OCI-LY1 (cell line): Measurements from ENCODE around the gene WIF1.

Experiments
- H2AFZ ChIP-seq: fragments of 200-600 bp; sonication (generic), shearing (Covaris generic); 2 replicates; pipeline ENCODE4 v1.6.0; 2014; ENCODE audit warnings: antibody characterized with exemption, mild to moderate bottlenecking, low read length
- H3F3A ChIP-seq: fragments of 200-600 bp; sonication (generic), shearing (Covaris generic); 2 replicates; pipeline ENCODE4 v1.6.0; 2014; ENCODE audit warnings: mild to moderate bottlenecking, antibody characterized with exemption, low read length, moderate library complexity; ENCODE audit not compliant: insufficient read depth
- H3K27ac ChIP-seq: fragments of 200-600 bp; sonication (generic); 2 replicates; pipeline ENCODE4 v1.5.1; 2014; ENCODE audit warnings: low read length, mixed run types, mild to moderate bottlenecking, low read depth; ENCODE audit not compliant: poor library complexity, severe bottlenecking
- H3K27me3 ChIP-seq: fragments of 200-600 bp; sonication (generic); 2 replicates; pipeline ENCODE4 v1.6.0; 2014; ENCODE audit warnings: antibody characterized with exemption, mild to moderate bottlenecking, low read length, moderate library complexity; ENCODE audit not compliant: insufficient read depth
- H3K36me3 ChIP-seq: fragments of 200-600 bp; sonication (generic); 2 replicates; pipeline ENCODE4 v1.6.1; 2014; ENCODE audit warnings: mild to moderate bottlenecking, antibody characterized with exemption, low read length, moderate library complexity, mixed read lengths; ENCODE audit not compliant: insufficient read depth
- H3K4me1 ChIP-seq: fragments of 200-600 bp; sonication (generic); 2 replicates; pipeline ENCODE4 v1.5.1; 2014; ENCODE audit warnings: mild to moderate bottlenecking, low read length, moderate library complexity; ENCODE audit not compliant: insufficient read depth, severe bottlenecking
- H3K4me2 ChIP-seq: fragments of 200-600 bp; sonication (generic), shearing (Covaris generic); 2 replicates; pipeline ENCODE4 v1.6.1; 2014; ENCODE audit warnings: low read length
- H3K4me3 ChIP-seq: fragments of 200-600 bp; sonication (generic); 2 replicates; pipeline ENCODE4 v1.5.1; 2014; ENCODE audit warnings: low read length, low read depth, mild to moderate bottlenecking, mixed read lengths; ENCODE audit not compliant: poor library complexity, severe bottlenecking
- H3K79me2 ChIP-seq: fragments of 200-600 bp; shearing (Covaris generic); 2 replicates; pipeline ENCODE4 v1.6.1; 2016; ENCODE audit warnings: mixed run types, low read length, mixed read lengths; ENCODE audit not compliant: insufficient read depth
- H3K9ac ChIP-seq: fragments of 200-600 bp; sonication (generic), shearing (Covaris generic); 2 replicates; pipeline ENCODE4 v1.6.1; 2014; ENCODE audit warnings: mild to moderate bottlenecking, low read length, mixed read lengths
- H3K9me2 ChIP-seq: fragments of 200-600 bp; sonication (generic), shearing (Covaris generic); 2 replicates; pipeline ENCODE4 v1.6.1; 2014; ENCODE audit warnings: low read depth, mild to moderate bottlenecking, low read length, mixed read lengths
- H3K9me3 ChIP-seq: fragments of 200-600 bp; shearing (Covaris generic); 2 replicates; pipeline ENCODE4 v1.6.1; 2014; ENCODE audit warnings: low read length, mixed read lengths
- H4K20me1 ChIP-seq: fragments of 200-600 bp; sonication (generic), shearing (Covaris generic); 2 replicates; pipeline ENCODE4 v1.6.0; 2016; ENCODE audit warnings: mild to moderate bottlenecking, low read length; ENCODE audit not compliant: insufficient read depth
- CTCF ChIP-seq: fragments of 200-600 bp; sonication (generic), shearing (Covaris generic); IDR thresholded peaks from 2 replicates; pipeline ENCODE4 v1.5.1; 2017; ENCODE audit warnings: mild to moderate bottlenecking, antibody characterized with exemption, low read length, moderate library complexity, mixed read lengths
- EZH2 ChIP-seq: fragments of 200-600 bp; sonication (generic), shearing (Covaris generic); IDR thresholded peaks from 2 replicates; pipeline ENCODE4 v1.8.0; 2017; ENCODE audit warnings: borderline replicate concordance, mixed run types, mild to moderate bottlenecking, antibody characterized with exemption, low read length, moderate library complexity, mixed read lengths

WIF1 gene

GRCh38 chr12:65152012-65152411 is 30.9 kb upstream of the WIF1 start:
- no peaks in the 10 kb centered on the region for H3K36me3 ChIP-seq
- no peak overlapping the region for H3K9ac ChIP-seq
- no peaks in the 10 kb centered on the region for H3K9me3 ChIP-seq
- TF ChIP-seq CTCF = no peak
- H3K79me2 ChIP-seq = no peaks in the 10 kb centered on the region
- no peaks in the 10 kb centered on the region for H4K20me1 ChIP-seq
- H3K9me2 ChIP-seq = no peaks in the 10 kb centered on the region
- H3K4me2 ChIP-seq = no peak overlapping the region
- H3K4me3 ChIP-seq = no peak overlapping the region
- H3K27ac ChIP-seq = no peak overlapping the region
- peaks cover 16% of the 10 kb centered on the region for H3K4me1 ChIP-seq
- H2AFZ ChIP-seq = no peak overlapping the region
- no peaks in the 10 kb centered on the region for H3F3A ChIP-seq
- no peaks in the 10 kb centered on the region for H3K27me3 ChIP-seq

GRCh38 chr12:65147312-65147905 is 26.3 kb upstream of the WIF1 start:
- Histone ChIP-seq H3K4me2 (no peak overlapping the region), H3K27ac (no peak overlapping the region), H3K27me3 (no peaks in the 10 kb centered on the region), H3K9ac (no peak overlapping the region), H3K9me2 (no peaks in the 10 kb centered on the region), H3K9me3 (no peaks in the 10 kb centered on the region), H3F3A (no peaks in the 10 kb centered on the region), H3K36me3 (no peaks in the 10 kb centered on the region), H3K4me1 (no peaks in the 10 kb centered on the region), H3K4me3 (no peak overlapping the region), H3K79me2 (no peaks in the 10 kb centered on the region), H4K20me1 (no peaks in the 10 kb centered on the region), H2AFZ (no peak overlapping the region)
- TF ChIP-seq EZH2 (no peak), CTCF (no peak)

GRCh38 chr12:65140738-65141137 is 19.6 kb upstream of the WIF1 start:
- no peak overlapping the region for H3K27ac ChIP-seq
- no peak for TF ChIP-seq CTCF
- no peak for TF ChIP-seq EZH2
- H3K79me2 ChIP-seq = no peaks in the 10 kb centered on the region
- H3F3A ChIP-seq = no peaks in the 10 kb centered on the region
- no peaks in the 10 kb centered on the region for H3K4me1 ChIP-seq
- H3K36me3 ChIP-seq = no peaks in the 10 kb centered on the region
- no peaks in the 10 kb centered on the region for H3K27me3 ChIP-seq
- H3K9me2 ChIP-seq = no peaks in the 10 kb centered on the region
- H4K20me1 ChIP-seq = no peaks in the 10 kb centered on the region
- H3K4me3 ChIP-seq = no peak overlapping the region
- no peak overlapping the region for H3K4me2 ChIP-seq
- H3K9me3 ChIP-seq = no peaks in the 10 kb centered on the region
- no peak overlapping the region for H3K9ac ChIP-seq
- H2AFZ ChIP-seq = no peak overlapping the region
